H1 (cell line): ENCODE measurements around the gene PRPF40B. TPM values are rescaled to one million over a fixed set of nuclear protein-coding genes. Genes with fewer than 3 reads are reported as not detected.

Experiments used
- CBX5 ChIP-seq: fragments of 300-800, 300-1000 bp; sonication (generic); IDR thresholded peaks from 2 replicates; pipeline ENCODE4 v1.7.1; 2016; ENCODE audit warnings: antibody characterized with exemption, low read length, low read depth
- POLR2AphosphoS5 ChIP-seq: IDR thresholded peaks from 2 replicates; pipeline ENCODE4 v1.6.1; 2011; ENCODE audit warnings: low read depth, low read length
- RNF2 ChIP-seq: fragments of 200-900, 300-1000 bp; sonication (generic); IDR thresholded peaks from 2 replicates; pipeline ENCODE4 v1.7.1; 2016; ENCODE audit warnings: borderline replicate concordance, low read depth, mild to moderate bottlenecking, antibody characterized with exemption, low read length; ENCODE audit not compliant: poor library complexity, severe bottlenecking; ENCODE audit errors: missing control alignments
- SP2 ChIP-seq: IDR thresholded peaks from 2 replicates; pipeline ENCODE4 v1.6.1; 2012; ENCODE audit warnings: mild to moderate bottlenecking, low read length, inconsistent platforms
- SRF ChIP-seq: IDR thresholded peaks from 2 replicates; pipeline ENCODE4 v1.6.1; 2011; ENCODE audit warnings: mild to moderate bottlenecking, low read depth, low read length, moderate library complexity
- SUZ12 ChIP-seq: fragments of 200-600 bp; sonication (generic); IDR thresholded peaks from 2 replicates; pipeline ENCODE4 v1.6.1; 2012; ENCODE audit warnings: mild to moderate bottlenecking, inconsistent platforms, low read length, moderate library complexity, mixed read lengths
- polyA plus RNA-seq, 7 experiments: library from polyadenylated mRNA; depleted of rRNA in 3 of 7; stranded (reverse) in 5 of 7; unstranded in 2 of 7; fragments of >200 nt in 5 of 7; fragments of 200-250 nt in 2 of 7; gene quantifications; 1 replicate in 5 of 7; 2 replicates in 1 of 7; 4 replicates in 1 of 7; pipeline versions ENCODE4 v1.2.1 to v1.2.3, GENCODE V29; 2011 to 2013; ENCODE audit warnings: missing spikeins in 2 of 7, mixed read lengths in 2 of 7
- total RNA-seq: library from RNA; stranded (reverse); fragmentation: NEBNext Ultra II Directional; extraction: Animal tissue kit (Norgen Biotek cat#: 25700); gene quantifications from 2 replicates; pipeline ENCODE4 v1.2.1, GENCODE V29; 2021

The PRPF40B gene
- total and polyA plus RNA-seq, 2 of the 8 experiments (the other 6 are each of a cell fraction or from before 2014, with no cell fraction given): 14.4 to 24.4 TPM

- TF ChIP-seq SUZ12 (no peak), SP2 (no peak), POLR2AphosphoS5 (no peak), SRF (no peak), CBX5 (no peak), RNF2 (no peak)
Observed at GRCh38 chr12:49661191-49661590, 37.8 kb downstream of the PRPF40B start (continued).
